PC-3 (cell line): ENCODE measurements around the gene PRDM11. TPM values are rescaled to one million over a fixed set of nuclear protein-coding genes. Genes with fewer than 3 reads are reported as not detected.

ENCODE experiments used
- ATAC-seq: fragments of 200-7000 bp; cut with Tn5 transposase; 2 replicates; pipeline ENCODE4 v1.9.1; 2020; ENCODE audit warnings: mild to moderate bottlenecking, moderate library complexity
- BruUV-seq: library from RNA; stranded (reverse); fragments of 400-500 nt; replicated peaks from 2 replicates; lab custom pipeline; 2021; lab: Mats Ljungman, UMichigan
- CTCF ChIA-PET: fragments of 300-600 bp; sonication (Branson Sonifier 250); formaldehyde crosslinking; loops from one replicate; lab custom pipeline; 2022; ENCODE audit warnings: antibody characterized with exemption; lab: Charles Lee
- POLR2A ChIA-PET: fragments of 300-600 bp; sonication (Branson Sonifier 250); formaldehyde crosslinking; loops from one replicate; lab custom pipeline; 2022; ENCODE audit warnings: antibody characterized with exemption; ENCODE audit not compliant: unreplicated experiment; lab: Charles Lee
- DNase-seq: peaks from one replicate; pipeline ENCODE4 v3.0.0-alpha.2; 2015
- H2AFZ ChIP-seq: fragments of 300-600 bp; sonication (generic); 2 replicates; pipeline ENCODE4 v1.6.0; 2016; ENCODE audit warnings: antibody characterized with exemption, low read length
- H3F3A ChIP-seq: fragments of 300-600 bp; sonication (generic); one replicate; pipeline ENCODE4 v1.6.0; 2017; ENCODE audit warnings: antibody characterized with exemption, low read length, control low read depth, mild to moderate bottlenecking; ENCODE audit not compliant: unreplicated experiment
- H3K27ac ChIP-seq: fragments of 300-600 bp; sonication (generic); 2 replicates; pipeline ENCODE4 v1.5.1; 2016; ENCODE audit warnings: mild to moderate bottlenecking, low read length
- H3K27me3 ChIP-seq: fragments of 300-600 bp; sonication (generic); 2 replicates; pipeline ENCODE4 v1.6.1; 2016; ENCODE audit warnings: low read length, mixed read lengths
- H3K36me3 ChIP-seq: fragments of 300-600 bp; sonication (generic); 2 replicates; pipeline ENCODE4 v1.6.1; 2016; ENCODE audit warnings: low read depth, mixed run types, low read length, mixed read lengths
- H3K4me1 ChIP-seq: fragments of 300-600 bp; sonication (generic); 2 replicates; pipeline ENCODE4 v1.5.1; 2016; ENCODE audit warnings: low read length; ENCODE audit not compliant: insufficient read depth
- H3K4me2 ChIP-seq: fragments of 300-600 bp; sonication (generic); 2 replicates; pipeline ENCODE4 v1.6.0; 2016; ENCODE audit warnings: low read length
- H3K4me3 ChIP-seq: fragments of 300-600 bp; sonication (generic); 2 replicates; pipeline ENCODE4 v1.5.1; 2016; ENCODE audit warnings: mild to moderate bottlenecking, low read length, mixed read lengths
- H3K79me2 ChIP-seq: fragments of 300-600 bp; sonication (generic); 2 replicates; pipeline ENCODE4 v1.6.1; 2017; ENCODE audit warnings: low read length, mixed read lengths
- H3K9ac ChIP-seq: fragments of 300-600 bp; sonication (generic); 2 replicates; pipeline ENCODE4 v1.6.0; 2016; ENCODE audit warnings: mild to moderate bottlenecking, low read length
- H3K9me2 ChIP-seq: fragments of 300-600 bp; sonication (generic); replicated peaks from 2 replicates; pipeline ENCODE4 v1.6.1; 2016; ENCODE audit warnings: mixed run types, low read length, mixed read lengths
- H3K9me3 ChIP-seq: fragments of 300-600 bp; sonication (generic); 2 replicates; pipeline ENCODE4 v1.6.1; 2016; ENCODE audit warnings: low read length, mixed read lengths
- H4K20me1 ChIP-seq: fragments of 300-600 bp; sonication (generic); 2 replicates; pipeline ENCODE4 v1.6.1; 2016; ENCODE audit warnings: low read length, mixed read lengths
- CTCF ChIP-seq: fragments of 300-600 bp; sonication (generic); conservative IDR thresholded peaks from 2 replicates; pipeline ENCODE4 v1.5.1; 2017; ENCODE audit warnings: antibody characterized with exemption, low read depth, mild to moderate bottlenecking, low read length
- EZH2 ChIP-seq: fragments of 300-600 bp; sonication (generic); IDR thresholded peaks from one replicate; pipeline ENCODE4 v1.6.1; 2017; ENCODE audit warnings: antibody characterized with exemption, mild to moderate bottlenecking, low read length; ENCODE audit not compliant: unreplicated experiment
- EZH2phosphoT487 ChIP-seq: fragments of 300-600 bp; sonication (generic); IDR thresholded peaks from 2 replicates; pipeline ENCODE4 v1.6.1; 2018; ENCODE audit warnings: mild to moderate bottlenecking, antibody characterized with exemption, low read length, borderline replicate concordance
- intact Hi-C: fragments of 100-400 bp; cut with micrococcal nuclease; formaldehyde crosslinking; loops from 2 replicates; pipeline ENCODE4 v1.9.0; 2023
- total RNA-seq: library from RNA; depleted of rRNA; stranded (reverse); fragments of >200 nt; gene quantifications from 2 replicates; pipeline ENCODE4 v1.2.3, GENCODE V29; 2014

Gene PRDM11
- total RNA-seq, 1 experiment from 2014 or later: 5.0 TPM

- no peak overlapping the region for H3K4me2 ChIP-seq
- BruUV-seq: no TSS peak
Observed at GRCh38 chr11:45157247-45158209, 11.1 kb downstream of the PRDM11 start.

DNA sequence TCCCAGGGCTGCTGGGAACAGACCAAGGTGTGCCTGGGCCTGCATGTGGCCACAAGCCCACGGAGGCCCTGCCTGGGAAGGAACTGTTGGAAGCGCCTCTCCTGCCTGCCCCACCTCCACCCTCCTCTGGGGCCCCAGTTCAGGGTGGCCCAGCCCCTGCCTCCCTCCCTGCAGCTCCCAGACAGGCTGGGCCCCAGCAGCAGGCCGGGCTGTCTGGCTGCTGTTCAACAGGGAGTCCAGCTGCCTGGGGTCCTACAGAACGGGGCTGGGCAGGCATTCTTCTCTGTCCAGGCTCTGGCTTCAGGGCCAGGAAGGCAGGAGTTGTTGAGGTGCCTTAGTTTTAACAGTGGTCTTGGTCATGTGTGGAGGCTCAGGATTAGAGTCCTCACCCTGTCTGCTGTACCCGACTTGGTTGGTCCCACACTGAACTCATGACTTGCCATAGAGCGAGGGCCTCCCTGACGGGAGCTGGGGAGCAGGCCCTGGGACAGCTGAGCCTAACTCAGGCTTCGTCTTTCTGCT is 11.8 kb downstream of the PRDM11 start:
- no TSS peak for BruUV-seq
- Histone ChIP-seq H3K4me2 (no peak overlapping the region), H3K79me2 (no peaks in the 10 kb centered on the region), H3K36me3 (no peaks in the 10 kb centered on the region), H3K27ac (no peak overlapping the region), H3K27me3 (no peaks in the 10 kb centered on the region), H3K9me3 (no peaks in the 10 kb centered on the region), H3K4me3 (no peak overlapping the region), H4K20me1 (no peaks in the 10 kb centered on the region), H2AFZ (no peak overlapping the region), H3K9ac (no peak overlapping the region), H3F3A (no peaks in the 10 kb centered on the region), H3K9me2 (no peaks in the 10 kb centered on the region), H3K4me1 (no peaks in the 10 kb centered on the region)
- intact Hi-C loops: no loop called here
- POLR2A ChIA-PET: no interaction called here
- CTCF ChIA-PET: no interaction called here
- no peak for TF ChIP-seq EZH2phosphoT487
- TF ChIP-seq CTCF: no peak
- TF ChIP-seq EZH2: no peak
- DNase-seq (no peak), ATAC-seq (no peak)

More at GRCh38 chr11:45157247-45158209, 11.1 kb downstream of the PRDM11 start:
- ChIA-PET POLR2A (interaction anchor here (0.5 kb wide), 1 partner anchor 592 kb away, joined by 3 read pairs; no protein-coding TSS in a partner anchor), CTCF (no interaction called here)
- H4K20me1 ChIP-seq: no peaks in the 10 kb centered on the region
- no peak overlapping the region for H3K4me3 ChIP-seq
- intact Hi-C loops: no loop called here
- no peak for ATAC-seq
- H3K27me3 ChIP-seq: no peaks in the 10 kb centered on the region
- no peaks in the 10 kb centered on the region for H3K36me3 ChIP-seq
- H3K9me3 ChIP-seq: no peaks in the 10 kb centered on the region
- H3K9ac ChIP-seq: no peak overlapping the region
- DNase-seq: no peak
- H2AFZ ChIP-seq: no peak overlapping the region
- no peaks in the 10 kb centered on the region for H3F3A ChIP-seq
- H3K79me2 ChIP-seq: no peaks in the 10 kb centered on the region
- no peaks in the 10 kb centered on the region for H3K9me2 ChIP-seq
- no peak overlapping the region for H3K27ac ChIP-seq
- no peaks in the 10 kb centered on the region for H3K4me1 ChIP-seq
- TF ChIP-seq EZH2: no peak
- TF ChIP-seq CTCF: no peak
- TF ChIP-seq EZH2phosphoT487: no peak
